Naive B cell (primary cell): ENCODE results near the gene FAM107A. TPM values are rescaled to one million over a fixed set of nuclear protein-coding genes. Genes with fewer than 3 reads are reported as not detected.
A peak's percentile ranks its signal among the peaks of the same experiment; 100 is the strongest.

Experiments used
- ATAC-seq, 2 donors: fragments of 150-1000 bp; cut with Tn5 transposase; 2 replicates each; pipeline ENCODE4 v1.10.0; 2021; ENCODE audit warnings: low read depth in 2 of 2, mild to moderate bottlenecking in 2 of 2, moderate library complexity in 2 of 2
- DNase-seq: peaks from one replicate; pipeline ENCODE4 v3.0.0; 2022
- H3K27ac Mint-ChIP-seq, 6 donors: one replicate each; pipeline ENCODE4 v1.8.0; 2020 to 2022; ENCODE audit warnings: mild to moderate bottlenecking in 6 of 6, mixed read lengths in 6 of 6, moderate library complexity in 5 of 6, inconsistent platforms in 2 of 6
- H3K27me3 Mint-ChIP-seq, 3 donors: one replicate each; pipeline ENCODE4 v1.8.0; 2021 to 2022; ENCODE audit warnings: mixed read lengths in 3 of 3, mild to moderate bottlenecking in 1 of 3
- H3K36me3 Mint-ChIP-seq, 2 donors: one replicate each; pipeline ENCODE4 v1.8.0; 2020 to 2022; ENCODE audit warnings: mixed read lengths in 2 of 2, inconsistent platforms in 1 of 2, mild to moderate bottlenecking in 1 of 2
- H3K4me1 Mint-ChIP-seq, 3 donors: one replicate each; pipeline ENCODE4 v1.8.0; 2020 to 2022; ENCODE audit warnings: mixed read lengths in 3 of 3, inconsistent platforms in 1 of 3, mild to moderate bottlenecking in 1 of 3, moderate library complexity in 1 of 3
- H3K4me3 Mint-ChIP-seq, 8 donors: one replicate each; pipeline ENCODE4 v1.8.0; 2020 to 2022; ENCODE audit warnings: mild to moderate bottlenecking in 8 of 8, mixed read lengths in 8 of 8, moderate library complexity in 8 of 8, inconsistent platforms in 2 of 8
- H3K9me3 Mint-ChIP-seq, 7 donors: one replicate each; pipeline ENCODE4 v1.8.0; 2020 to 2022; ENCODE audit warnings: mixed read lengths in 7 of 7, mild to moderate bottlenecking in 5 of 7, inconsistent platforms in 2 of 7, moderate library complexity in 1 of 7
- polyA plus RNA-seq, 6 donors: library from polyadenylated mRNA; unstranded; fragments of 300-500 nt; fragmentation: Illumina TruSeq; gene quantifications; one replicate each; pipeline ENCODE4 v1.2.3, GENCODE V29; 2021; ENCODE audit warnings: low read depth in 6 of 6

FAM107A gene, protein sequence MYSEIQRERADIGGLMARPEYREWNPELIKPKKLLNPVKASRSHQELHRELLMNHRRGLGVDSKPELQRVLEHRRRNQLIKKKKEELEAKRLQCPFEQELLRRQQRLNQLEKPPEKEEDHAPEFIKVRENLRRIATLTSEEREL
- not detected for polyA plus RNA-seq

DNA sequence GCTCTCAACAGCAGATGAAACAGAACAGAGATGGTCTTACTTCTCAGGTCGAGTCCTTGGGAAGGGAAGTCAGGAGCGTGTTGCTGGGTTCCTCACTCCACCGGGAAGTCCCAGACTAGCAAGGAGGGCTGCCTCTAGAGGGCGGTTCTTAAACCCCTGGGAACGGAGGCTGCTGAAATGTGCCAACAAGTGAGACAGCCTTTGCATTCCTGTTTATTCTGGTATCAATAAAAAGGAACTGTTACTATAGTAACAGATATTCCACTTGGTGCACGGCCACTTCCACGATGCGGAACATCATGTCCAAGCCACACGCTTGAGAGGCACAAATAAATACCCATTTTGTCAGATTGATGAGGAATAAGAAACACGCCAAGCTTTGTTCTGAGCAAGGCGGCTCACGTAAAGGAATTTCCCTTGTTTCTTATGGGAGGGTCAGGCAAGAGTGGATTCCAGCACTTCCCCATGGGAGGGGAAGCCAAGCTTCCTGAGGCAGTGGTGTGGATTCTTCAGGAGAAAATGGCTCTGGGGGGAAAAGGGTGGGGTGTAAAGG lies at the start of gene FAM107A:
TSS of gene FAM107A (minus strand) at position 123 of the 553 bp plus-strand sequence. CDS start 7,531 bp downstream, outside the sequence.
- Mint-ChIP-seq H3K9me3 (no peaks in the 10 kb centered on the region), H3K36me3 (no peaks in the 10 kb centered on the region), H3K27ac (no peak within 1 kb of the TSS), H3K4me3 (no peak within 1 kb of the TSS), H3K4me1 (peaks cover 0 to 9% (median 8%) of the 10 kb centered on the region in 3 donors), H3K27me3 (peaks cover 8 to 13% (median 11%) of the 10 kb centered on the region in 3 donors)
- ATAC-seq (no peak), DNase-seq (no peak)

GRCh38 chr3:58625196-58625824 lies 48.1 kb upstream of the FAM107A start:
- H3K36me3 Mint-ChIP-seq: no peaks in the 10 kb centered on the region
- H3K4me3 Mint-ChIP-seq: peak overlapping the region in 1 of 8 donors; percentile 60
- no peak for DNase-seq
- no peak for ATAC-seq
- H3K27ac Mint-ChIP-seq: no peak overlapping the region
- H3K27me3 Mint-ChIP-seq: peaks cover 2 to 9% (median 4%) of the 10 kb centered on the region in 3 donors
- H3K9me3 Mint-ChIP-seq: no peaks in the 10 kb centered on the region
- no peaks in the 10 kb centered on the region for H3K4me1 Mint-ChIP-seq

- no peaks in the 10 kb centered on the region for H3K4me1 Mint-ChIP-seq
- H3K27me3 Mint-ChIP-seq: peaks cover 0 to 8% (median 4%) of the 10 kb centered on the region in 3 donors
- H3K36me3 Mint-ChIP-seq: no peaks in the 10 kb centered on the region
- ATAC-seq (no peak), DNase-seq (no peak)
- H3K27ac Mint-ChIP-seq: no peak overlapping the region
- H3K4me3 Mint-ChIP-seq: no peak overlapping the region
- H3K9me3 Mint-ChIP-seq: no peaks in the 10 kb centered on the region
Measured at GRCh38 chr3:58624550-58624949, 47.4 kb upstream of the FAM107A start.

DNA sequence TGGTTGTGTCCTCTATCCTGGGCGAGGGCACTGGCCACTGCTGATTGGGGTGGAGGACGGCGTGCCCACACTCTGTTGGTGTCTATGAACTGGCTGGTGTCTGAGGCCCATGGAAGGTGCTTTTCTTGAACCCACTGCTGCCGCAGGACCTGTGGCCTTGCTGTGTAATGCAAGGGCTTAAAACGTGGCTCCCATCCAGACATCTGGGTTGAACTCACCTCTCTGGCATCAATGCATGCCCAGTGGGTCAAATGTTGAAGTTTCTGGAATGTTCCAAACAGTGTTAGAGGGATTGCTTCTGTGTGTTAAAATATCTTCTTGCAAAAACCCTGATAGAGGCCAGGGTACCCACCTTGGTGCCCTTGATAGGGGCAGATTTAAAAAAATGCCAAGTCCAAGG lies 46.8 kb upstream of the FAM107A start:
- Mint-ChIP-seq H3K27ac (no peak overlapping the region), H3K27me3 (peaks cover 0 to 8% (median 4%) of the 10 kb centered on the region in 3 donors), H3K36me3 (no peaks in the 10 kb centered on the region), H3K4me1 (no peaks in the 10 kb centered on the region), H3K9me3 (no peaks in the 10 kb centered on the region), H3K4me3 (no peak overlapping the region)
- ATAC-seq: no peak
- no peak for DNase-seq

GRCh38 chr3:58623478-58623877 lies 46.3 kb upstream of the FAM107A start:
- Mint-ChIP-seq H3K27me3 (peaks cover 0 to 8% (median 4%) of the 10 kb centered on the region in 3 donors), H3K36me3 (no peaks in the 10 kb centered on the region), H3K4me1 (no peaks in the 10 kb centered on the region), H3K4me3 (no peak overlapping the region), H3K9me3 (no peaks in the 10 kb centered on the region), H3K27ac (no peak overlapping the region)
- no peak for DNase-seq
- ATAC-seq: no peak

- Mint-ChIP-seq H3K4me3 (no peak overlapping the region), H3K36me3 (no peaks in the 10 kb centered on the region), H3K27ac (peak overlapping the region in 1 of 6 donors; percentile 15), H3K27me3 (peaks cover 0 to 8% (median 4%) of the 10 kb centered on the region in 3 donors), H3K9me3 (no peaks in the 10 kb centered on the region), H3K4me1 (no peaks in the 10 kb centered on the region)
- DNase-seq (no peak), ATAC-seq (no peak)
Measured at GRCh38 chr3:58622892-58623291, 45.7 kb upstream of the FAM107A start.

- Mint-ChIP-seq H3K27ac (peak overlapping the region in 1 of 6 donors; percentile 15), H3K36me3 (no peaks in the 10 kb centered on the region), H3K27me3 (peaks cover 0 to 8% (median 4%) of the 10 kb centered on the region in 3 donors), H3K9me3 (no peaks in the 10 kb centered on the region), H3K4me3 (peak overlapping the region in 1 of 8 donors; percentile 48), H3K4me1 (no peaks in the 10 kb centered on the region)
- DNase-seq: no peak
- no peak for ATAC-seq
Measured at GRCh38 chr3:58622436-58622835, 45.2 kb upstream of the FAM107A start.

- no peak overlapping the region for H3K4me3 Mint-ChIP-seq
- no peak for ATAC-seq
- H3K9me3 Mint-ChIP-seq: no peaks in the 10 kb centered on the region
- H3K36me3 Mint-ChIP-seq: no peaks in the 10 kb centered on the region
- H3K27ac Mint-ChIP-seq: no peak overlapping the region
- H3K27me3 Mint-ChIP-seq: peaks cover 0 to 8% (median 4%) of the 10 kb centered on the region in 3 donors
- no peaks in the 10 kb centered on the region for H3K4me1 Mint-ChIP-seq
- no peak for DNase-seq
Measured at GRCh38 chr3:58621086-58621830, 44.1 kb upstream of the FAM107A start.

DNA sequence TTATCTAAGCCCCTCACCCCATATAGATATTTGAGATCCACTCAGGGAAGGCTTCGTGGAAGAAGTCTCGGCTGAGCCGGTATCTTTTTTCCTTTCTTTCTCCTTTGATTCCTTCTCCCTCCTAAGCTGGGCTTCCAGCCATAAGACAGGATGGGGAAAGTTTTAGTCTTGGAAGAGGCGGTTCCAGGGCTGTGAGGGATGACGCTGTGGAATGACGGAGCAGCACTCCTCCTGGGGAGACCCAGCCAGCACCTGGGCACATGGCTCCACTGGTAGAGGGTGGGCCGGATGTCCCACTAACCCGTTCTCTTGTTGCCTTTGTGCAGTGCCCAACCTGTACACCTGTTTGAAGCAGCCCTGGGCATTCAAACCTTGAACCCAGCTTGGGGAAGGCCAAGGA lies 43.2 kb upstream of the FAM107A start:
- Mint-ChIP-seq H3K27me3 (peaks cover 0 to 8% (median 4%) of the 10 kb centered on the region in 3 donors), H3K4me1 (no peaks in the 10 kb centered on the region), H3K4me3 (no peak overlapping the region), H3K36me3 (no peaks in the 10 kb centered on the region), H3K27ac (no peak overlapping the region), H3K9me3 (no peaks in the 10 kb centered on the region)
- ATAC-seq (no peak), DNase-seq (no peak)

DNA sequence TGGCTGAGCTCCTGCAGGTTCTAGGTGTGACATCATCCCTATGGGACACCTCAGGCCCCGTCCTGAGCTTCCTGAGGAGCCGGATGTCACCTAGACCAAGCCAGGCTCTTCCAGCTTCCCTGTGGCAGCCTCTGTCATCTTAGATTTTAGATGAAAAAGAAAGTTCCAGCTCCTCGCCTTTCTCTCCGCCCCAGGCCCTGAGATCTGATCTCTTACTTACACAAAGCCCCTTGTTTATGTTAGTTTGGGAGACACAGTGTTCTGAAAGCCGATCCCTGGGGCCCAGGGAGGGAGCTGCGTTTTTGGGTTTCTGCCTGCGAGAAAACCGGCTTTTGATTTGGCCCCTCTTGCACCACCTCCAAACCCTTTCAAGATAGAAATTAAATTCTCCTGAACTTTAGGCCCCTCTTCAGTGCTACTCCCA lies 40.2 kb upstream of the FAM107A start:
- no peaks in the 10 kb centered on the region for H3K36me3 Mint-ChIP-seq
- no peak overlapping the region for H3K27ac Mint-ChIP-seq
- H3K4me1 Mint-ChIP-seq: no peaks in the 10 kb centered on the region
- DNase-seq (no peak), ATAC-seq (no peak)
- H3K27me3 Mint-ChIP-seq: peaks cover 0 to 3% (median 0%) of the 10 kb centered on the region in 3 donors
- H3K4me3 Mint-ChIP-seq: no peak overlapping the region
- H3K9me3 Mint-ChIP-seq: peaks cover 0 to under 1% (median 0%) of the 10 kb centered on the region in 7 donors

GRCh38 chr3:58613236-58614132 lies 36.3 kb upstream of the FAM107A start:
- ATAC-seq (no peak), DNase-seq (no peak)
- Mint-ChIP-seq H3K4me3 (no peak overlapping the region), H3K36me3 (peaks cover 0 to 4% of the 10 kb centered on the region in 2 donors), H3K27me3 (peaks cover 3 to 7% (median 6%) of the 10 kb centered on the region in 3 donors), H3K9me3 (peaks cover 0 to 2% (median 0%) of the 10 kb centered on the region in 7 donors), H3K27ac (peak overlapping the region in 1 of 6 donors; percentile 60), H3K4me1 (no peaks in the 10 kb centered on the region)

- Mint-ChIP-seq H3K9me3 (peaks cover 0 to 2% (median 0%) of the 10 kb centered on the region in 7 donors), H3K36me3 (peaks cover 0 to 4% of the 10 kb centered on the region in 2 donors), H3K27ac (no peak overlapping the region), H3K4me3 (no peak overlapping the region), H3K27me3 (peaks cover 3 to 9% (median 7%) of the 10 kb centered on the region in 3 donors), H3K4me1 (no peaks in the 10 kb centered on the region)
- ATAC-seq (no peak), DNase-seq (no peak)
Measured at GRCh38 chr3:58612830-58613229, 35.6 kb upstream of the FAM107A start.

- peaks cover 12 to 27% (median 14%) of the 10 kb centered on the region in 3 donors for H3K27me3 Mint-ChIP-seq
- H3K4me3 Mint-ChIP-seq: no peak overlapping the region
- ATAC-seq: no peak
- no peak overlapping the region for H3K27ac Mint-ChIP-seq
- H3K9me3 Mint-ChIP-seq: peaks cover 0 to 6% (median 4%) of the 10 kb centered on the region in 7 donors
- H3K4me1 Mint-ChIP-seq: no peaks in the 10 kb centered on the region
- DNase-seq: no peak
- H3K36me3 Mint-ChIP-seq: peaks cover 0 to 4% of the 10 kb centered on the region in 2 donors
Measured at GRCh38 chr3:58609990-58610389, 32.8 kb upstream of the FAM107A start.
